GM18867 (cell line): ENCODE results near the gene DRAM1.
"Not testable (repeated sequence)": the region's sequence is repeated elsewhere in the genome, so short reads cannot be mapped to it uniquely, and the experiment has no call there.

ENCODE experiments used
- ATAC-seq: cut with Tn5 transposase; IDR thresholded peaks from one replicate; pipeline ENCODE4 v1.9.1; 2021; ENCODE audit warnings: mild to moderate bottlenecking, moderate library complexity; ENCODE audit not compliant: unreplicated experiment

The DRAM1 gene

GRCh38 chr12:101901777-101902176 is 24.4 kb downstream of the DRAM1 start:
- no peak for ATAC-seq

DNA sequence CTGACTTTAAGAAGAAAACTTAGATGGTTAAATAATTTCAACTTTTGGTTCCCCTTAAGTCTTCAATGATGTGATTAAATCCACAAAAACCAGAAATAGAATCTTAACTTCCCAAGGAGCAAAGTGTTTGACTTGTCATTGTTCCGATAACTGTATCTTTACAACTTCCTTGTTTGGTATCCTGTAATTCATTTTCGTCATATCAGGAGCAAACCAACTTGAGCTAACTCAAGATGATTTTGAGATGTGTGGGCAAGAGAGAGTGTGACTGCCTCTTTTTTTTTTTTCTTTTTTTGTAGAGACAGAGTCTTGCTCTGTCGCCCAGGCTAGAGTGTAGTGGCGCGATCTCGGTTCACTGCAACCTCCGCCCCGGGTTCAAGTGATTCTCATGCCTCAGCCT is 25.3 kb downstream of the DRAM1 start:
- ATAC-seq, result no peak

- ATAC-seq, result no peak
These were observed 28.8 kb downstream of the DRAM1 start for GRCh38 chr12:101906226-101906625.

DNA sequence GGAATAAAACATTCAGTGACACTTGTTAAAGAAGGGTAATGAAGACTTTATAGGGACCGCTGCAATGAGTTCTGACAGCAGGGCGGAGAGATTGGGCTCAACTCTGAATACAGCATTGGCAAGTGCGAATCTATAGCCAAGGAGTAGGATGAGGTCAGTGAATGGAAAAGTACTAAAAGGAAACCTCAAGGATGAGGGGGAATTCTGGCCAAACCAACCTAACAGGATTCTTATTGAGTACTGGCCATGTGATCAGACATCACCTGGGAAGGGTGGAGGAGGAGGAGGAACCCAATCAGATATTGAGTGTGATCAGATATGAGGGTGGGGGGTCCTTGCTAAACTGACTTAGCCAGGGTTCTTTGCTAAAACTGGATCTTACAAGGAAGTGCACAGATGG is 31.0 kb downstream of the DRAM1 start:
- ATAC-seq, result no peak

DNA sequence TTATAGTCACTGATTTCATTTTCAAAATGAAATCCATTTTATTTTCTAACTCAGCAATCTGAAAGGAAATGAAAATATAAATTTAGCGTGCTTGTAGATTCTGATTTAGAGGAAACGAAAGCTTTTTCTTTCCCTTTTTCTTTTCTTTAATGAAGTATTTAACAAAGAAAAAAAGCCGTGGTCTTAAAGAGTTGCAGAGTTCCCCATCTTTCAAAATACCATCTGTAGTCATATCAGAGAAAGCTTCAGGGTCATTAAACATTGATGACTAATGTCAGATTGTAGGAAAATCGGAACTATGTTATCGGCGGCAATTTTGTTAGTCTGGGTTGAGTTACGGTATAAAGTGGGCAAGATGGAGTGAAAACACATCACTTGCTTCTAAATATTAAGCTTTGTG is 32.3 kb downstream of the DRAM1 start:
- ATAC-seq, result peak; percentile 48

DNA sequence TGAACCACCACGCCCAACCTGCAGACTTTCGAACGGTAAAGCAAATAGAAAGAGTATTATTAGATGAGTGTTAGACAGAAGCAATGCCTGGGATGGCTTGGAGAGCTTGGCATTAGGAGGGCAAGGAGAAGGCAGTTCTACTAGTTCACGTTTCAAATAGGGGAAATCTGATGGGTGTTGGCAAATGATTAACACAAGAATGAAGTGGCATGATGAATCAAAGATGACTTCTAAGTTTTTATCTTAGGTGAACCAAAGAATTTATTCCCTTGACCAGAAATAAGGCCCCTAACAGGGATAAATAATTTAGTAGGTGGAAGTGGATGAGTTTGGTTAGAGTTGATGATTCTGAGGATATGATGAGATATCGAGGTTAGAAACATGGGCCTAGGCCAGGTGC is 38.5 kb downstream of the DRAM1 start:
- ATAC-seq, result no peak

GRCh38 chr12:101918805-101919204 is 41.4 kb downstream of the DRAM1 start:
- not testable (repeated sequence) for ATAC-seq

- ATAC-seq, result no peak
These were observed 42.1 kb downstream of the DRAM1 start for GRCh38 chr12:101919447-101919846.

GRCh38 chr12:101920906-101921305 is 43.5 kb downstream of the DRAM1 start:
- no peak for ATAC-seq

- no peak for ATAC-seq
These were observed 45.8 kb downstream of the DRAM1 start for GRCh38 chr12:101923045-101923718.

DNA sequence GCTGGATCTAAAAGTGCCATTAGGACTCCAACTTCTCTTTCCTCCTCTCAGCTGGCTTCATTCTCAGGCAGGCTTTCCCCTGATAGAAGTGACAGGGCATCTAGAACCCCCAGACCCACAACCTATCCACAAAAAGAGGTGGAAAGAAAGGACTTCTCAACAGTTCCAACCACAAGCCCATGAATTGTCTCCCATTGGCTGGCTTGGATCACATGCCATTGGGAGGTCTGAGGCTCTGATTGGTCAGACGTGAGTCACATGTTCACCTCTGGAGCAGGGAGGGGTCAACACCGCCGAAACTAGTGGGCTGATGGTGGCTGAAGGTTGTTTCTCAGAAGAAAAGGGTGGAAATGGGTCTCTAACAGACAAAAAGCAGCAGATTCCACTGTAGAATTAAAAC is 47.2 kb downstream of the DRAM1 start:
- no peak for ATAC-seq

GRCh38 chr12:101925361-101925760 is 48.0 kb downstream of the DRAM1 start:
- no peak for ATAC-seq

DNA sequence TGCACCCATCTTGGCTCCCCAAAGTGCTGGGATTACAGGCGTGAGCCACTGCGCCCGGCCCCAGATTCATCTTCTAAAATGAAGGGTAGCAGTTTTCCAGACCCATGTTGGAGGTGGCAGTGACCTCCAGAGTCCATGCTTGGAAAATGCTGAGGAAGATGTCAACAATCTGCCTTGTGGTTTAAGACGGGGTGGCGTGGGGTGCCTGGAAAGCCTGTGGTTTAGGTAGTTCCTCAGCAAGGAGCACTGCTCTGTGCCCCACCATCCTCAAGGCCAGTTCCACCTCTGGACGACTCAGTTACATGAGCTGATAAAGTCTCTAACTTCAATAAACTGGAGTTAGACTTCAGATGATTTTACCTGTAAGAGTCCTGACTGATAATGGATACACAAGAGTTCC is 48.6 kb downstream of the DRAM1 start:
- ATAC-seq, result no peak

DNA sequence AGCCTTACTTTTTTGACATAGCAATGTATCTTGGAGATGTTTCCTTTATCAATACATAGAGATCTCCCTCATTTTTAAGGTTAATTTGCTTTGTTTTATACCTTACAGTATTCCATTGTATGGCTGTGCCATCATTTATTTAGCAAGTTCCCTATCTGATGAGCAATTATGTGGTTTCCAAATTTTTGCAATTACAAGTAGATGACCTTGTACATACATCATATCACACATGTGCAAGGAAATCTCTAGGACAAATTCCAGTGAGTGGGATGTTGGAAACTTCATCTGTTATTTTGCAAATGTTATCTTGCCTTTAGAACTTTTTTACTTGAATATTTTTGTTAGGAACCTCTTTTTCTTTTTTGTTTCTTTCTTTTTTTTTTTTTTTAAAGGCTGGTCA is 49.7 kb downstream of the DRAM1 start:
- no peak for ATAC-seq

- ATAC-seq, result no peak
These were observed 50.6 kb downstream of the DRAM1 start for GRCh38 chr12:101927999-101928398.

DNA sequence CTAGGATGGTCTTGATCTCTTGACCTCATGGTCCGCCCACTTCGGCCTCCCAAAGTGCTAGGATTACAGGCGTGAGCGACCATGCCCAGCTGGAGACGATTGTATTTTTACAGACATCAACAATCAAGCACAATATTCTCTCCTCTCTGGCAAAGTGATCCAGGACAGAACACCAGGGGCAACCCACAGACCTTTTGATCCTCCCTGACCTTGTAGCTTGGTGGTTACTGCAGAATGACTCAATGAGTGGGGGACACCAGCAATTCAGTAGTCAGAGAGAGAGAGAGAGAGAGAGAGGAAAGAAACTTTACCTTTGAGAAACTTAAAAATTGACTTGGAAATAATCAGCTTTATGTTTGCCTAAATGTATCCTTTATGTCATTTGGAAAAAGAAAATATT is 51.2 kb downstream of the DRAM1 start:
- ATAC-seq, result no peak

GRCh38 chr12:101929365-101930041 is 52.1 kb downstream of the DRAM1 start:
- no peak for ATAC-seq

GRCh38 chr12:101931498-101932326 is 54.3 kb downstream of the DRAM1 start:
- ATAC-seq, result peak; percentile 49

GRCh38 chr12:101933866-101934514 is 56.6 kb downstream of the DRAM1 start:
- no peak for ATAC-seq

GRCh38 chr12:101935890-101936746 is 58.7 kb downstream of the DRAM1 start:
- ATAC-seq, result peak; percentile 87
